Measurements from ENCODE around the gene CMTM2. TPM values are rescaled to one million over a fixed set of nuclear protein-coding genes. Genes with fewer than 3 reads are reported as not detected.
"Not testable (repeated sequence)": the region's sequence is repeated elsewhere in the genome, so short reads cannot be mapped to it uniquely, and the experiment has no call there.

Gene CMTM2
- total and polyA plus RNA-seq, 11 donors: 0.52 TPM; not detected in 10

DNA sequence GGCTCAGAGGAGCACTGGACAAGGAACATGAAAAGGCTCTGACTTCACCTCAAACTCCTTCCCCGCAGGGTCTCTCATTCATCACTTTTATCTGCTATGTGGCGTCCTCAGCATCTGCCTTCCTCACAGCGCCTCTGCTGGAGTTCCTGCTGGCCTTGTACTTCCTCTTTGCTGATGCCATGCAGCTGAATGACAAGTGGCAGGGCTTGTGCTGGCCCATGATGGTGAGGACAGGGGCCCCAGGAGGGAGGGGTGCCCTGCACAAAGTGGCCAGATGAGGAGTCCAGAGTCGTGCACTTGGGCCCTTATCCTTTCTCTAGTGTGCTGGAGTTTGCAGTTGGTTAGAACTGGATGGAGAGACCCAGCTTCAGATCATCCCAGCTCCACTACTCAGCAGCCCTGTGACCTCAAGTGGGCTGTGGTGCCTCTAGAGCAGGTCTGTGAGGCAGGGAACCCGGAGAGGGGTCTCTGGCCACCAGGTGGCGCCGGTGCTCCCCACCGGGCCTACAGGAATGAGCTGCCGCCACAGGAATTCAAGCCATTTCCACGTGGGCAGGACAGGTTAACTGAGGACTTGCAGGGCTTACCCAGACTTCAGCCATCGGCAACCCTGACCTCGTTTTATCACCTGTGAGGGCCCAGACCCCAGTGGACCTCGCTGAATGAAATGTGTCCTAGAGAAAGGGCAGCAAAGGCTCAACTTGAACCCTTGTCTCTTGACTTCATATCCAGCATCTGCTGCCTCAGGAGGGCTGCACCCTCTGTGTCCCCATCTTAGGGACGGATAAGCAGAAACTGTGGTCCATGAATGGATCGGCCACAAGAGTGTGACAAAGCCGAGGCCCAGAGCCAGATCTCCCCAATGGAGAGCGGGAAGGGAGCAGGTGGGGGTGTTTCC, 29.2 kb downstream of the CMTM2 start:
- 33 to 36% (median 34%) methylated on average over 16 to 17 of the region's 17 CpGs for WGBS, 4 donors
- Histone ChIP-seq H3K27ac (peak overlapping the region in 4 of 12 donors; percentile 9 to 35 (median 15)), H3K9me3 (no peaks in the 10 kb centered on the region), H3K4me3 (no peak overlapping the region), H3K27me3 (no peaks in the 10 kb centered on the region), H3K4me1 (peaks cover 0 to 41% (median 20%) of the 10 kb centered on the region in 12 donors), H3K36me3 (peaks cover 0 to 50% (median 44%) of the 10 kb centered on the region in 9 donors)
- DNase-seq: peak; percentile 80 to 92 (median 87)
- intact Hi-C loops (cut with DNase I): loop anchor here in 8 of 10 donors (1.0 to 10.0 kb wide), 11 partner anchors 54 to 264 kb away; partner anchors contain the start of genes CKLF (in 3 of the 8) and TK2 (in 3 of the 8)
- TF ChIP-seq CTCF (IDR thresholded peaks at IDR 0.05) (peak; percentile 84 to 95 (median 90)), POLR2A (IDR thresholded peaks at IDR 0.05) (no peak)
- peak; percentile 44 to 68 (median 56) for ATAC-seq

DNA sequence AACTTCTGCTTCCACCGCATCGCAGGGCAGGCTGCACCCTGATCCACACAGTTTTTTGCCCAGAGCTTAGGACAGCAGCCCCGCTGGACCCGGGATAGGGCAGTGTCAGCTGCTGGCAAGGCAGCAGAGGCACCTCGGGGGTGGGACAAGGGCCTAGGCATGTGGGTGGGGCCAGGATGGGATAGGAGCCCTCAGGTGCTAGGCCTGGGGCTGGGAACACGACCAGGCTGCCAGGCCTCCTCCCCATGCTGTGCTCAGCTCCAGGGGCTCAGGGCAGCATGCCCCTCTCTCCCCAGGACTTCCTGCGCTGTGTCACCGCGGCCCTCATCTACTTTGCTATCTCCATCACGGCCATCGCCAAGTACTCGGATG, 29.9 kb downstream of the CMTM2 start:
- 83 to 85% (median 85%) methylated on average over 10 to 12 of the region's 12 CpGs for WGBS, 4 donors
- TF ChIP-seq POLR2A (IDR thresholded peaks at IDR 0.05) (no peak), CTCF (IDR thresholded peaks at IDR 0.05) (no peak)
- intact Hi-C loops (cut with DNase I): loop anchor here in 8 of 10 donors (5.0 to 10.0 kb wide), 10 partner anchors 54 to 263 kb away; partner anchors contain the start of genes CKLF (in 3 of the 8) and TK2 (in 3 of the 8)
- peak overlapping the region in 4 of 12 donors; percentile 9 to 35 (median 15) for H3K27ac ChIP-seq
- ATAC-seq: no peak
- H3K4me1 ChIP-seq: peaks cover 0 to 35% (median 16%) of the 10 kb centered on the region in 12 donors
- no peaks in the 10 kb centered on the region for H3K9me3 ChIP-seq
- H3K4me3 ChIP-seq: no peak overlapping the region
- no peak for DNase-seq
- no peaks in the 10 kb centered on the region for H3K27me3 ChIP-seq
- H3K36me3 ChIP-seq: peaks cover 0 to 57% (median 47%) of the 10 kb centered on the region in 9 donors

DNA sequence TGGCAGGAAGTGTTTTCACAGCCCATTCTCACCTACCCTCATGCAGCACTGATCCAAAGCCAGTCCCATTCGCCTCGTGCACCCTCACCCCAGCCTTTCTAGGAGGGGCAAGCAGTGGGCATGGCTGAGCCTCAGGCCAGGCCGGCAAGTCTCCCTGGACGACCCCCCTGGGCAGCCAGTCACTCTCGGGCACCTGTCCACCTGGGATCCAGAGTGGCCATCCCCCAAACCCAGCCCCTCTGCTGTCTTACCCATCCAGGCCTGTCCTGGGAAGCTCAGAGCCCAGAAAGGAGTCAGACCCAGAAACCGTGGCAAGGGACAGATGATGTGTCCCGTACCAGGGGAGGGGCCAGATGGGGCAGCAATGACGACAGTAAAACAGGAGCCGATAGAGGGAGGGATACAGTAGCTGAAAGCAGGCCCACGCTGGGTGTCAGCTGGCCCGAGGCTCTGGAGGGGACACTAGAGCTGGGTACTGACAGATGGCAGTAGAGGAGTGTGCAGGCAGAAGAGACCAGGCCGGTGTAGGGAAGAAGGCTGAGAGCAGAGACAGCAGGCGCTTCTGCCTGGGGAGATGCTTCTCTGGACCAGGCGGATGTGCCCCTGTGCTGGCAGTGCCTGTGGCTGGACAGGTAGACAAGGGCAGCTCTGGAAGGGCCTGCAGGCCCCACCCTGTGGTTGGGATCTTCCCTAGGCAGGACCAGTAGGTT, 31.0 kb downstream of the CMTM2 start:
- no peaks in the 10 kb centered on the region for H3K27me3 ChIP-seq
- H3K4me3 ChIP-seq: no peak overlapping the region
- intact Hi-C loops (cut with DNase I): loop anchor here in 2 of 10 donors (5.0 to 10.0 kb wide), 2 partner anchors 85 to 257 kb away; partner anchors contain the start of gene CMTM4 (in 1 of the 2)
- 86 to 90% (median 89%) methylated on average over 13 to 14 of the region's 14 CpGs for WGBS, 4 donors
- H3K36me3 ChIP-seq: peaks cover 0 to 62% (median 50%) of the 10 kb centered on the region in 9 donors
- peaks cover 0 to 34% (median 15%) of the 10 kb centered on the region in 12 donors for H3K4me1 ChIP-seq
- no peak for ATAC-seq
- TF ChIP-seq CTCF (IDR thresholded peaks at IDR 0.05): no peak
- TF ChIP-seq POLR2A (IDR thresholded peaks at IDR 0.05): no peak
- DNase-seq: no peak
- no peaks in the 10 kb centered on the region for H3K9me3 ChIP-seq
- H3K27ac ChIP-seq: no peak overlapping the region

- Histone ChIP-seq H3K4me1 (peaks cover 0 to 21% (median 11%) of the 10 kb centered on the region in 12 donors), H3K36me3 (peaks cover 0 to 64% (median 50%) of the 10 kb centered on the region in 9 donors)
- H3K4me3 ChIP-seq, H3K27ac ChIP-seq, DNase-seq, H3K9me3 ChIP-seq, H3K27me3 ChIP-seq, ATAC-seq: not testable (repeated sequence)
- 89 to 96% (median 95%) methylated on average over 8 of the region's 8 CpGs for WGBS, 4 donors
- intact Hi-C loops (cut with DNase I): loop anchor here in 2 of 10 donors (5.0 to 10.0 kb wide), 2 partner anchors 83 to 255 kb away; partner anchors contain the start of gene CMTM4 (in 1 of the 2)
These were observed 32.6 kb downstream of the CMTM2 start for GRCh38 chr16:66611911-66612310.

Measured in heart left ventricle (tissue), 16 donors.